Measurements from ENCODE around the gene TCFL5.
"Not testable (repeated sequence)": the region's sequence is repeated elsewhere in the genome, so short reads cannot be mapped to it uniquely, and the experiment has no call there.

TCFL5 gene

DNA sequence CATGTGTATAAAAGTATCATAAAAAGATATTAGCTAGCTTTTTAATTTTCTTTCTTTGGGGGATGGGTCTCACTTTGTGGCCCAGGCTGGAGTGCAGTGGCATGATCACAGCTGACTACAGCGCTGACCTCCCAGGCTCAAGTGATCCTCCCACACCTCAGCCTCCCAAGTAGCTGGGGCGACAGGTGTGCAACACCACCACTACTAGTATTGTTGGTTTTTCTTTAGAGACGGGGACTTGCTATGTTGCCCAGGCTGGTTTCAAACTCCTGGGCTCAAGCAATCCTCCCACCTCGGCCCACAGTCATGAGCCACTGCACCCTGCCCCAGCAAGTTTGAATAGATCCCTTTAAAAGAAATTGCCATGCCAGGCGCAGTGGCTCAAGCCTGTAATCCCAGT is 6.5 kb downstream of the TCFL5 start:
- no peak for DNase-seq (ENCODE audit: low read depth in 3 of 3)

DNA sequence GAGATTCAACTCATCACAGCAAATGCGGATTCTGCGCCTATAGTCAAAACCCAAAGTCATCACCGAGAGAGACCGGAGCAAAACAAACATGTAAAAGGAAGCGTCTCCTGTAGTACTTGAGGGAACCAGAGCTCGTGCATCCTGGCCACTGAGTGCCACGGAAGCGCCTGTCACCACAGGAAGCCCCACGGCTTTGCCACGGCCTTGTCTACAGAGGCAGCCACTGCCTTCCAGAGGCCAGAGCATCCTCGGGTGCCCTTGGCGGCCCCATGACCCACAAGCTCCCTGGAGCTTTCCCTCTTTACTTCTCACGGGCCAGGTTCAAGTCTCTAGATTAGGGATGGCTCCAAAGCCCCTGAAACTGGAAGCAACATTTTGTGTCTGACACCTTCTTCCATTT is 7.5 kb downstream of the TCFL5 start:
- DNase-seq (ENCODE audit: low read depth in 3 of 3) = no peak

DNA sequence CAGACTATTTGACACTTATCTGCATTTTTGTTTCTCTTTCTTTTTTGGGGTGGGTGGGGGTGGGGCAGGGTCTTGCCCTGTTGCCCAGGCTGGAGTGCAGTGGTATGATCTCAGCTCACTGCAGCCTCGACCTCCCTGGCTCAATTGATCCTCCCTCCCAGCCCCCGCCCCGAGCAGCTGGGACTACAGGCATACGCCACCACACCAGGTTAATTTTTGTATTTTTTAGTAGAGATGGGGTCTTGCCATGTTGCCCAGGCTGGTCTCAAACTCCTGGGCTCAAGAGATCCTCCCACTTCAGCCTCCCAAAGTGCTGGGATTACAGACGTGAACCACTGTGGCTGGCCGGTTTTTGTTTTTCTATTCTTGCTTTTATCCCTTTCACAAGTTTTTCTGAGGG is 8.3 kb downstream of the TCFL5 start:
- not testable (repeated sequence) for DNase-seq (ENCODE audit: low read depth in 3 of 3)

DNA sequence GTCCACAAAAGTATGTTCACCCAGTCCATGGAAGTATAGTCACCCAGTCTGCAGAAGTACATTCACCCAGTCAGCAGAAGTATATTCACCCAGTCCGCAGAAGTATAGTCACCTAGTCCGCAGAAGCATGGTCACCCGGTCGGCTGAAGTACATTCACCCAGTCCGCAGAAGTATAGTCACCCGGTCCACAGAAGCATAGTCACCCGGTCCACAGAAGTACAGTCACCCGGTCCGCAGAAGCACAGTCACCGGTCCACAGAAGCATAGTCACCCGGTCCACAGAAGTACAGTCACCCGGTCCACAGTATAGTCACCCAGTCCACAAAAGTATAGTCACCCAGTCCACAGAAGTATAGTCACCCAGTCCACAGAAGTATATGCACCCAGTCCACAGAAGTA is 8.8 kb downstream of the TCFL5 start:
- no peak for DNase-seq (ENCODE audit: low read depth in 3 of 3)

DNA sequence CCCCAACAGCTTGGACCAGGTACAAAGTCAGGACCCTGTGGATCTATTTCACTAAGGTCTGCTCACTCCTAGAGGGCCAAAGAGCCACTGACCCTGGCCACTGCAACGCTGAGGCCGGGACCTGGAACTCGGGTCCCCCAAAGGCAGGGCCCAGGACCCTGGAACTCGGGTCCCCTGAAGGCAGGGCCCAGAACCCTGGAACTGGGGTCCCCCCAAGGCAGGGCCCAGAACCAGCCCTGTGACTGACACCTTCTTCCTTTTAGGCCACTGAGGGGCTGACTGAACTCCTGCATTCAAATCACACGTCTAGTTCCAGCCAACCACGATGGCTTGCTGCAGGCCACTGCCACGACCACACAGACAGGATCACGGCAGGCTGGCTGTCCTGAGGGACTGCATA is 9.4 kb downstream of the TCFL5 start:
- DNase-seq (ENCODE audit: low read depth in 3 of 3) = no peak

DNA sequence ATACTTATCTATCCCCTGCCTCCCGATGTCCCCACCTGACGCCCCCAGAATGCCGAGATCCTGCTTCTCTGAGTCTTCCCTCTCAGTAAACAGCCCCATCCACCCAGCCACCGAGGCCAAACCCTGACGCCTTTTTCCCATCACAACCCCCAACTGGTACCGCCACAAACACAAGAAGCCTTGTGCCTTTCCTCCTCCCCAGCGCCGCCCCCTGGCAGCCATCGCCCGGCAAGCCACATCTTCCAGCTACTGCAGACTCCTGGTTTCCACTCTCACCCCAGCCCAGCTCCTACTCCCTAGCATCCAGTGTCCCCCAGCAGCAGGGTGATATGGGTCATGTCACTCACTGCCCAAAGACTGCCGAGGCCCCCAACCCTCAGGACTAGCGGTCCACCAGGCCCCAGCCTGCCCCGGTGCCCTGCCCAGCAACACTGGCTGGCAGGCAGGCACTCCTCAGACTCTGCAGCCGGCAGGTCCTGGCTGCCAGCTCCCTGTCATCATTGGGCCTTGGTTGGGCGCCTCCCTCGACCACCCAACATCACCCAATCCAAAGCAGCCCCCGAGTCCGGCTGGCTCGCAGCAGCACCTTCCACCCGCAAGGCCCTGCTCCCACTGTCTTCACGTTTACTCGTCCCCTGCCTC is 11.2 kb downstream of the TCFL5 start:
- no peak for DNase-seq (ENCODE audit: low read depth in 3 of 3)

DNA sequence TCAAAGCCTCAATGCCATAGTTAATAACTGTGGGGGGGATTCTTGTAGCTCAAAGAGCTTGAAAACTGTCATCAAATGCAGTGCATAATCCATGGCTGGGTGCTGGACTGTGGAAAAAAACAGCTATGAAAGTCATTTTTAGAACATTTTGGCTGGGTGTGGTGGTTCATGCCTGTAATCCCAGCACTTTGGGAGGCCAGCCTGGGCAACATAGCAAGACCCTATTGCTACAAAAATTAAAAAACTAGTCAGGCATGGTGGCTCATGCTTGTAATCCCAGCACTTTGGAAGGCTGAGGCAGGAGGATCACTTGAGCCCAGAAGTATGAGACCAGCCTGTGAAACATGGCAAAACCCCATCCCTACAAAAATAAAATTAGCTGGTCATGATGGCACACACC is 12.2 kb downstream of the TCFL5 start:
- DNase-seq (ENCODE audit: low read depth in 3 of 3) = no peak

DNA sequence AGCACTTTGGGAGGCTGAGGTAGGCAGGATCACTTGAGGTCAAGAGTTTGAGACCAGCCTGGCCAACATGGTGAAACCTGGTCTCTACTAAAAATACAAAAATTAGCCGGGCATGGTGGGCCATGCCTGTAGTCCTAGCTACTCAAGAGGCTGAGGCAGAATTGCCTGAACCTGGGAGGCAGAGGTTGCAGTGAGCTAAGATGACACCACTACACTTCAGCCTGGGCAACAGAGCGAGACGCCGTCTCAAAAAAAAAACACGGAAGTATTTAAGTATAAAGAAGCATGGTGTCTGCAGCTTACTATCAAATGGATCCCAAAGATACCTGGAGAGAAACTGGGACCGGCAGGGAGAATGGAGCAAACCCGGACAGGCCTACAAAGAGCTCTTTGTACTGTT is 12.7 kb downstream of the TCFL5 start:
- not testable (repeated sequence) for DNase-seq (ENCODE audit: low read depth in 3 of 3)

DNA sequence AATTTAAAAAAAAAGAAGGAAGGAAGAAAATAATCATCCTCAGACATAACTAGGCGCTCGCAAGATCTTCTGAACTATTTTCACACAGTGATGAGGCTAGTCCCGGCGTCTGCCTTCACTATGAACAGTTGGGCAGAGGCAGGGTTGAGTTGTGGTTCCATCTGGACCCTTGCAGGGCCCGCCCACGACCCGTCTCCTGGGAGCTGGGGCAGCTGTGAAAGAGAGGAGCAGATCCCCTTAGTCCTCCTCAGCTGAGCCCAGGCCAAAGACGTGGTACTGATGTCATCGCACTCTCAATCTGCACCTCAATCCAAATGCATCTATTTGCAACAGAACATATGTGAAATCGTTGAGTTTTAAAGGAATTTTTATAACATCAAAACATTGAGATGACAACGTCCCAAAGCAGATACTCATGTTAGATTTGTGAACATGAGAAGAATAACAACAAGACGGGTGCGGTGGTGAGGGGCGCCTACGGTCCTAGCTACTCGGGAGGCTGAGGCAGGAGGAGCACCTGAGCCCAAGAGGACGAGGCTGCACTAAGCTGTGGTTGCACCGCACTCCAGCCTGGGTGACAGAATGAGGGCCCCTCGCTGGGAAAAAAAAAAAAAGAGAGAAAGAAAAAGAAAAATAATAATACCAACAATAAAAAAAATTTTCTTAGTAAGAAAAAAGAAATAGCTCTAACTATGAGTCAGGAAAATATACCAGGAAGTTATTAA is 15.3 kb downstream of the TCFL5 start:
- DNase-seq (ENCODE audit: low read depth in 3 of 3) = no peak

DNA sequence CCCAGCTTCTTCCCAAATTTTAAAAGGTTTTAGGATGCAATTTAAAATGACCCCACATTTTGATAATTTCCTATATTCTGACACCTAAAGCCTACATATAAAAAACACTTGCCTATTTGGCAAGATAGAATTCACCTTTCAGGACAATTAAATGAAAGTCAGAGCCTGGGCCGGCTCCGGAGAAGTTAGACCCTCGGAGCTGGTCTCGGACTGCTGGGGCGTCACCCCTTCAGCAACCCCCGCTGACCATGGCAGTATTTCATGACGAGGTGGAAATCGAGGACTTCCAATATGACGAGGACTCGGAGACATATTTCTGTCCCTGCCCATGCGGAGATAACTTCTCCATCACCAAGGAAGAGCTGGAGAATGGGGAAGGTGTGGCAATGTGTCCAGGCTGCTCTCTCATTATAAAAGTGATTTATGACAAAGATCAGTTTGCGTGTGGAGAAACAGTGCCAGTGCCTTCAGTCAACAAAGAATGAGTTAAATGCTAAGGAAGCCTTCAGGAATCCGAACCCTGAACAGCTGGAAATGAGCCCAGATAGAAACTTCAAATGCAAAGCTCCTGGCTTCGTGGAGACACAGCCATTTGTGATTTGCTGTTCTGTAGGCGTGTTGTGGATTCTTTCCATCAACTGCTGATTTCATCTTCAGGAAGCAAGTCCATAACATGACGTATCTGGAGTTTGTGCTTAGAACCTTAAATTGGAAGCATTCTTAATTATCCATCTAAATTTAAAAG is 16.0 kb downstream of the TCFL5 start:
- DNase-seq (ENCODE audit: low read depth in 3 of 3) = no peak

DNA sequence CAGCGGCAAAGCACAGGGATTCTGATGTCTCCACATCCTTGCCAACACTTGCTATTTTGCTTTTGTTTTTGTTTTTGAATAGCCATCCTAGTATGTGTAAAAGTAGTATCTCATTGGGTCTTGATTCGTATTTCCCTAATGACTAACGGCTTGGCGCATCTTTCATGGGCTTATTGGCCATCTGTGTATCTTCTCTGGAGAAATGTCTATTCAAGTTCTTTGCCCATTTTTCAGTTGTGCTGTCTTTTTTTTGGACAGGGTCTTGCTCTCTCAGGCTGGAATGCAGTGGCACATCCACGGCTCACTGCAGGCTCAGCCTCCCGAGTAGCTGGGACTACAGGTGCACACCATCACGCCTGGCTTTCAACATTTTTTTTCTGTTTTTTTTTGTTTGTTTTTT is 17.4 kb downstream of the TCFL5 start:
- no peak for DNase-seq (ENCODE audit: low read depth in 3 of 3)

DNA sequence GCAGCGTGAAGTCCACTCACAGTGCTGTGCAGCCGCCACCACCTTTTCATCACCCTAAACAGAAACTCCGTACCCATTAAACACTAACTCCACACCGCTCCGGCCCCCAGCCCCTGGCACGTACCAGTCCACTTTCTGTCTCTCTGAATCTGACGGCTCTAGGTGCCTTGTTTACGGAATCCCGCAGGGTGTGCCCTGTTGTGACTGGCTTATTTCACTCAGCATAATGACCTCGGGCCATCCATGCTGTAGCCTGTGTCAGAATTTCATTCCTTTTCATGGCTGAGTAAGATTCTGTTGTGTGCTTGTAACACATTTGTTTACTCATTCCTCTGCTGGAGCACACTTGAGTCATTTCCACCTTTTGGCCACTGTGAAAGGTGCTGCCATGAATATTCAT is 18.0 kb downstream of the TCFL5 start:
- DNase-seq (ENCODE audit: low read depth in 3 of 3) = no peak

DNA sequence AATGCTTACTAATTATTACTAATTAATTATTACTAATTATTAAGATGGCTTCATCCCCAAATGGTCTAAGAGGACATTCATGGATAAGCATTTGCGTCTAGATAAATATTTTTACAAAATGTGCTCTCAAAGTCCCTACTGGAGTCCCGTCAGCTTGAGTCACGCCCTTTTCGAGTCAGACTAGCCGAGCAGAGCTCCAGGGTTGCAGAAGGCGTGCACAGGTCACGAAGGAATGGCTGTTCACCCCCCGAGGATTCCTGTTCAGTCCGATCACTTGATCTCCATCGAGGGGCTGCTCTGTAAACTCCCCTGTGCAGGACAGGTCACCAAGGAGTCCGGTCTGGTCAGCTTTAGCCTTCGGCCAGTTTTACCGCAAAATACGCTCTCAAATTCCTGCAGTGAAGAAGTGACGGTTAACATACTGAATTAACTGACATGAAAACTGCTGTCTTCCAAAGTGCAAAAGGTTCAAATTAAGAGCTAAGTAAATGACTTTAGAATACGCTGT is 19.9 kb downstream of the TCFL5 start:
- DNase-seq (ENCODE audit: low read depth in 3 of 3) = no peak

DNA sequence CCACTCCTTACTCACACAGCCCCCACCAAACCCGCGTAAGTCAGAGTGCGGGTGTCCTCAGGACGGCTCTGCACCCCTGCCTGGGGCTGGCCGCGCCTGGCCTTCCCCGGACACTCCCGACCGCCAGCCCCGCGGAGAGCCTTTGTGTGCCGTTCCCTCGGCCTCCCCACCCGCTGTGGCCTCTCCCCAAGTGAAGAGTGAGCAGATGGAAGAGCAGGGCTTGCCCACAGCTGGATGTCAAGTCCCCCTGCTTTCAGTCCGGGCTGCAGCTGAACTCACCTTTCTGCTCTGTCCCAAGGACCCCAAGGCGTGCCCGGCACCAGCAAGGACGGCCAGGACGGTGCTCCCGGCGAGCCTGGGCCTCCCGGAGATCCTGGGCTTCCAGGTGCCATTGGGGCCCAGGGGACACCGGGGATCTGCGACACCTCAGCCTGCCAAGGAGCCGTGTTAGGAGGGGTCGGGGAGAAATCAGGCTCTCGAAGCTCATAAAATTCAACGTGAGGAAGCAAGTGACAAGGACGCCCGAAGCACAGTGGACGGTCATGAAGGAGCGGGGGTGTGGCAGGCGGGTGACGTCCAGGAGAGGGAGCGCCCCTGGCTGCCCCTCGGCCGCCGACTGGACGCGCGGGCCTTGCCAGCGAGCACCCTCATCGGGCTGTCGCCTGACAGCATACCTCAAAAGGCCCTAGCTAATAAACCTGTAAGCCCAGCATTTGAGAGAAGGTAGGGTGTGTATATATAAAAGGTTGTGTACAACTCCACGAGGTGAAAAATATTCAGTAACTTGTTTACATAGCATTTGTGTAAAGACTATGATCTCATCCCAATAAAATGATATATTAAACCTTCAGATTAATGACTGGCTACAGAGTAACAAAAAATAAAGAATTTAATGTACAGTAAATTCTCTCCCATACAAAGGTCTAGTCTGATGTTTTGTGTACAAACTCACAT is 21.1 kb downstream of the TCFL5 start:
- no peak for DNase-seq (ENCODE audit: low read depth in 3 of 3)

DNA sequence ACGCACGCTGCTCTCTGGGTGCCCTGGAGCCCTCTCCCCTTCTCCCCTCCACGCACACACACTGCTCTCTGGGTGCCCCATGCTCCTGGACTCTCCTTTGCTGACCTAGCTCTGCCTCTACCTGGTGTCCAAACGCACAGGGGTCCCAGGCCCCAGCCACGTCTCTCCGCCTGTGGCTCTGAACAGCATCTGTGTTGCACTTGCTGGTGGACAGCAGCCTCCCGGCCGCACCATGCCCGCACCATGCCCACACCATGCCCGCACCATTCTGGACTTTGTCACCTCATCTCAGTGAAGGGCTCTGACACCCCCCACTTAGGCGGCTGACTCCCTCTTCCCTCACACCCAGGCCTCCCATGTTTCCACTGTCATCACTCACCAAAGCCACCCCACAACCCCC is 21.8 kb downstream of the TCFL5 start:
- no peak for DNase-seq (ENCODE audit: low read depth in 3 of 3)

DNA sequence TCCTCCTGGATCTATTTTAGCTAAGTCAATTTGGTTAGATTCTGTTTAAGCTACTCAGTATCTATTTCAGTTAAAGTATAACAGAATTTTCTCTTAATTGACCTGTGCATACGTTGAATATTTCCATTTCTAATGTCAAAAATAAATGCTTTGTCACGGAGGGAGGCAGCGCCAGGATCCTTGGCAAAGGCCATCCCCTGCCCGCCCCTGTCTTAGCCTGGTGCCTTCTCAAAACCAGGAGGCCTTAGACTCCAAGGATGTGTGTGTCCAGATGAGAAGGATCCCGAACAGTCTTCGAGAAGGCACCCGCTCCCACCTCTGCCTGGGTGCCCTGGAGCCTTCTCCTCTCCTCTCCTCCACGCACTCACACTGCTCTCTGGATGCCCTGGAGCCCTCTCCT is 22.4 kb downstream of the TCFL5 start:
- DNase-seq (ENCODE audit: low read depth in 3 of 3) = no peak

DNA sequence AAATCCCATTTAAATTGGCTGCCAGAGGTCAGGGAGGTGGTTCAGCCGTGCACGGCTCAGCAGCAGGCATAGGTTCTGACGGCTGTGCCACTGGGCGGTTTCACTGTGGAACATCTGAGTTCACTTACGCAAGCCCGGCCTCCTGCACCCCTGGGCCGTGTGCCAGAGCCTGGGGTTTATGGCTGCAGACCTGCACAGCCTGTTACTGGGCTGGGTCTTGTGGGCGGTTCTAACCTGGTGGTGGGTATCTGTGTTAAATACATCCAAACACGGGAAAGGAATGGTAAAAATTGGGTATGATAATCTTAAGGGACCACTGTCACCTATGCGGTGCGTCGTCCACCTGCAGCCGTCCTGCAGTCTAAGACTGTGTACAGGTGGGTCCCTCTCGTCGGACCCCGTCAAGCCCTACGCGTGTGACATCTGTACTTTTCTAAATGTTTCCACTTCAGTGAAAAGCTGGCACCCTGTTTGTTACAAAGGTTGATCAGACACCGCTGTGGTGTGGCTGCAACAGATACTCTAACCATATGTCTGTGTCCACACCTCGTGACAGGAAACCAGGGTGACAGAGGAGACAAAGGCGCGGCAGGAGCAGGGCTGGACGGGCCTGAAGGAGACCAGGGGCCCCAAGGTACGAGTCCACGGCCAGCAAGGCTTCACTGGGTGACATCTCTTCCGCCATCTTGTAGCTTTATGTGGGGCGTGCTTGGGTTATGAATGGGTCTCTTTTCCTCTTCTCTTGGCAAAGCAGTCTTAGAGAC is 23.3 kb downstream of the TCFL5 start:
- DNase-seq (ENCODE audit: low read depth in 3 of 3) = no peak

DNA sequence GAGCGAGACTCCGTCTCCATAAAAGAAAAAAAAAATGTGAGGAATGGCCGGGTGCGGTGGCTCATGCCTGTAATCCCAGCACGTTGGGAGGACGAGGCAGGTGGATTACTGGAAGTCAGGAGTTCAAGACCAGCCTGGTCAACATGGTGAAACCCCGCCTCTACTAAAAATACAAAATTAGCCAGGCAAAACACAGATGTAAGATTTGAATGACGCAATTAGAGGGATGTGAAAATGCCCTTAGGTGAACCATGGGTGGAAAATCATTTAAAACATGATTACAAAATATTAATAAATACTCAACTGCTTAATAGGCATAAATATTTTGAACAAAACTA is 23.9 kb downstream of the TCFL5 start:
- no peak for DNase-seq (ENCODE audit: low read depth in 3 of 3)

DNA sequence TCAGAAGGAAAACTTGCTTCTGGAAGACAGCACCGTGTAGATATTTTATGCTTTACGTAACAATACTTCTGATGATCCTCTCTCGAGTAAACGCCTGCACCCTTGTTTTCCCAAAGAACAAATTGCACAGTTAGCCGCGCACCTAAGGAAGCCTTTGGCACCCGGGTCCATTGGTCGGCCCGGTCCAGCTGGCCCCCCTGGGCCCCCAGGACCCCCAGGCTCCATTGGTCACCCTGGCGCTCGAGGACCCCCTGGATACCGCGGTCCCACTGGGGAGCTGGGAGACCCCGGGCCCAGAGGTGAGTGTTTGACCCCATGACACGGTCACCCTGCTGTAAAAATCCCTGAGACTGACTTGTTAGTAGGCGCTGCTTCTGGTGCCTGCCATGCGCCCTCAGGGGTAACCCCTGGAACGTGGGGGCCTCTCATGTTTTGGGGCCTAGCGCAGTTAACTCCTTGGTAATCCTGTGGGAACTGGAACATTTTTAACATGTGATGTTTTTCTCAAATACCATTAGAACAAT is 24.6 kb downstream of the TCFL5 start:
- DNase-seq (ENCODE audit: low read depth in 3 of 3) = no peak

DNA sequence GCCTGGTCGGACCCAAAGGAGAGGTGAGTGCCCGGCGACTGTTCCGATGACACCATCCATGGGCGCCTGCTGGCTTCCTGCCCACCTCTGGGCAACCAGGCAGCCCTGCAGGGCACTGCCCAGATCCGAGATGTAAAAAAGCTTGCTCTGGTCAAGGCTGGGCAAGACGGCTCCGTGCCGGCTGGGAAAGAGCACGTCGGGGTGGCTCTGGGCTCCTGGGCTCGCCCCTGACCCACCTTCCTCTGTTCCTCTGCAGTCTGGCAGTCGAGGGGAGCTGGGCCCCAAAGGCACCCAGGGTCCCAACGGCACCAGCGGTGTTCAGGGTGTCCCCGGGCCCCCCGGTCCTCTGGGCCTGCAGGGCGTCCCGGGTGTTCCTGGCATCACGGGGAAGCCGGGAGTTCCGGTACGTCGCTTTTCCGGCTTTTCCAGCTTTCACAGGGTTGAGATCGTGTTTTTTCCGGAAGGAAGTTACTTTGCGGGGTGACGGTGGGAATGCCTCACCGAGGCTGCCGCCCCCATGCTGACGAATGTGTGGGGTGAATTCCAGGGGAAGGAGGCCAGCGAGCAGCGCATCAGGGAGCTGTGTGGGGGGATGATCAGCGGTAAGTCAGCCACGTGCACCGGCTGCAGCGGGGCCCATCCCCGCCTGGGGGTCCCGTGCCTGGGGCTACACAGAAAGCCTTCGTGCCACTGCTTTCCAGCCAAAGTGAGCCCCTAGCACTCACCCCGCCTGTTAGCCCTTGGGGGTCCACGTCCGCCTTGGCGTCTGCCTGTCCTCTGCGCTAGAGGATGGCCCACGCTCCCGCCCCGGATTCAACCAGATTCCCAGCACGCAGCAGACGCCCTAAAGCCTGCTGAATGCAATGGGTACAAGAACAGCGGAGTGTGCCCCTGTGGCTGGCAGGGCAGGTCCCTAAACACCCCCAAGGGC is 25.4 kb downstream of the TCFL5 start:
- DNase-seq (ENCODE audit: low read depth in 3 of 3) = no peak
